NCI-H446 treated with DMSO at 0.1 percent for 48 hours (cell line): ENCODE measurements around the gene PRKN.

Experiments
- DNase-seq: peaks from one replicate; lab custom pipeline; 2025; lab: John Stamatoyannopoulos, UW

Gene PRKN

DNA sequence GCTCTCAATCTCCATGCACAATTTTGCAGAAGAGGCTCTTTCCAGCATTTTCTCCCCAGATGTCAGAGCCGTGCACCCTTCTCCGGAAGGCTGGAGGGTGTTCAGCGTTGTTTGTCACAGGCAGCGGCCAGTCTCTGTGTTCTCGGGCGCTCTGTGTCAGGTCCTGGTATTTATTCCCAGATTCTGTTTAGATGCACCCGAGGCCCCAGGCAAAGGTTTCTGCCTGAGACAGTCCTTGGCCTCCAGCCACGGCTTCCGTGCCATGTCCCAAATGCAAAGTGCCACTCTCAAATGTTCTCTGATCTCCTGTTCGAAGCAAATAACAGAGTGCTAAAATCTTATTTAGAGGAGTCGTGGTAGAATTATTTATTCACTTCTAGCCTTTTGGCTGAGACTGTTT lies 1313.4 kb downstream of the PRKN start:
- no peak for DNase-seq

DNA sequence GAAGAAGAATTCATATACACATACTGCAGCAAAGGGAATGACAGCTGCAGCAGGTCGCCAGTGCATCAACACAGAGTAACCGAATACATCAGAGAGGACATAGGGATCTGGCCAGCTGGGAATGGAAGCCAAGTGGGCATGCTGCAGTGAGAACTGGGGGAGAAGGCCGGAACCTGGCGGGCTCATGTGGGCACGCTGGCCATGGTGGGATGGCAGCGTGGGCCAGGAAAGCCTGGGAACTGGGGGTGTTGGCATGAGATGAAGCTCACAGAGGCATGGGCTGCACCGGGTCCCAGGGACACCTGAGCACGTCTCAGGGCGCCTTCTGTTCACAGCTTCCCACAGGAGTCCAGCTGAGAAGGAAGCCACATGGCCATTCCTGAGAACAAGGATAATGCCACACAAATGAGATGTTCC lies 1314.2 kb downstream of the PRKN start:
- DNase-seq = no peak

DNA sequence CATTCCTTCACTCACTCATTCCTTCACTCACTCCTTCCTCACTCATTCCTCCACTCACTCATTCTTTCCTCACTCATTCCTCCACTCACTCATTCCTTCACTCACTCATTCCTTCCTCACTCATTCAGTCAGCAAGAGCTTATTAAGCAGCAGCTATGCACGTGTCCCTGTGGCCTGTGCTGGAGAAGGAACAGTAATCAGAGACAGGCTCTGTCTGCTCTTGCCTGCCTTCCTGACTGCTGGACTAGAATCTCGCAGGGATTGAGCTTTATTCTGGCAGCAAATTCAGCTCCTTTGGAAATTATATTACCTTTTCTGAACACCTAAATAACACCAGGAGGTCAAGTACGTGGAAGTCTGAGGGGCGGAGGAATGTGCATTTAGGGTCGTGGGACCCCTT lies 1314.8 kb downstream of the PRKN start:
- DNase-seq = no peak

DNA sequence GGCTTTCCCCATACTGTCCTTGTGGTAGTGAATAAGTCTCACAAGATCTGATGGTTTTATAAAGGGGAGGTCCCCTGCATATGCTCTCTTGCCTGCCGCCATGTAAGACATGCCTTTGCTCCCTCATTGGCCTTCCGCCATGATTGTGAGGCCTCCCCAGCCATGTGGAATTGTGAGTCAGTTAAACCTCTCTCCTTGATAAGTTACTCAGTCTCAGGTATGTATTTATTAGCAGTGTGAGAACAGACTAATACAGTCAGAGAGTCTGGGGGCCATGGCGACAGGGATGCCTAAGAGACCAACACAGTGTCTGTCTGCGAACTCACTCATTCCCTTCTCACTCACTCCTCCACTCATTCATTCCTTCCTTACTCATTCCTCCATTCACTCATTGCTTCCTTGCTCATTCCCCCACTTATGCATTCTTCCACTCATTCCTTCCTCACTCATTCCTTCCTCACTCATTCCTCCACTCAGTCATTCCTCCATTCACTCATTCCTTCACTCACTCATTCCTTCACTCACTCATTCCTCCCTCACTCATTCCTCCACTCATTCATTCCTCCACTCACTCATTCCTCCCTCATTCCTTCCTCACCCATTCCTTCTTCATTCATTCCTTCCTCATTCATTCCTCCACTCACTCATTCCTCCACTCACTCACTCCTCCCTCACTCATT lies 1316.2 kb downstream of the PRKN start:
- DNase-seq = no peak

DNA sequence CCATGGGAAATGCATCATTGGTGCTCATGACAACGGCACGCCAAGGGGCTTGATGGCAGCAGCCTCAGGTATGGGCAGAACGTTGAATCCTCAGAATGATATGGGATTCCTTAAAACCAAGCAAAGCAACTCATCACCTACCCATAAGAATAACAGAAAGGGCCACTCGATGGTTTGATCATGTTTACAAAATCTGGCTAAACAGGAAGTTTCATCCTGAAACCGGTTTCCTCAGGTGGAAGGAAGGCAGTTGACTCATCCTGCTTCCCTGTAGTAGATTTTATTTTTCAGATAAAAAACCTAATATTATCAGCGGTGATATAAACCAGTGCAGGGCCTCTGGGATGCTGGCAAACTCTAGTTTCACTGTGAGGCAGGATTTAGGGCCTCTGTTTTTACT lies 1316.8 kb downstream of the PRKN start:
- DNase-seq = no peak

DNA sequence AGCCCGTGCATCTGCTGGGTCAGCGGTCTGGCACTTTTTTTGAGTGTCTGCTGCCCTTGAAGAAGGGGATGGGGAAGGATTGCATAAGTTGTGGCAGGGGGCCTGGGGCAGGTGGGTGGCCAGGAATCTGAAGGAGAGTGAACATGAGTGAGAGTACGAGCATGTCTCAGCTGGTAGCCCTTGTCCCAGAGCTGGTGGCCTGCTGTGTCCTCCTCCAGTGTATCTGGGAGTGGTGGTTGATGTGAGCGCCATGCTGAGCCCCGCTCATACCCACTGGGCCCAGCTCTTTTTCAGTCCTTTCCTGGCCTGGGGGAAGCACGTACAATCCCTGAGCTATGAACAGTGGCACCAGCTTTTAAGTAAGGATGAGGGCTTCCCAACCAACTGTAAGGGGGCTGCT lies 1317.5 kb downstream of the PRKN start:
- no peak for DNase-seq

DNA sequence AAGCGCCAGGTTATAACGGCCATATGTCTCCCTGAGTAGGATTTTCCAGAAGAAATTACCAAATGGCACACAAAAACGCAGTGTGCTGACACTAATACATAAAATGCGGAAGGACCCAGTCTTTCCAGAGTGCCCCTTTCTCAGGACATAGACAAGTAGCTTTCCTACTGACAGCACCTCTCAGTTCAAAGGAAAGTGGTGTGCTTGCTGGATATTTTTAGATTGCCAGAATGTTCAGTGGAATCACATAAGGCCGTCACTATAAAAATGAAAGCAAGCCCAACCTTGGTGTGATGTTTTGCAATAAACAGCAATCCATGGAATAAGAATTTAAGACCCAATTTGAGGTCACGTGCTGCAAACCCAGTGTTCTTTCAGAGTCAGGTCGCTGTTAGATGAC lies 1318.2 kb downstream of the PRKN start:
- no peak for DNase-seq

DNA sequence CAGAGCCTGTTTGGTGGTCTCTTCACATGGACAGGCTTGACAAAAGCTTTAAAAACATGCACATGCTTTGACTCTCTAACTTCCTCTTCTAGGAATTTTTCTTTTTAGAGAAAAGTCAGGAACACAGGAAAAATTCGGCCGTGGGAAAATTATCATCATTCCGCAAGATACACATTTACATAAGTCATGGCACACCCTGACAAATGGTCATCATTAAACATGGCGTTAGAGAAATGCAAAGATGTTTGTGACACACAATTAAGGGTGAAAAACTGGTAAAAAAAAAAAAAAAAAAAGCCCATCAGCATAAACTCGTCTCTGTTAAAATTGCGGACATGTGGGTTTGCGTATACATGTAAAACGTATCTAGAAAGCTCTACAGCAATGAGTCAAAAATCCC lies 1319.5 kb downstream of the PRKN start:
- no peak for DNase-seq

DNA sequence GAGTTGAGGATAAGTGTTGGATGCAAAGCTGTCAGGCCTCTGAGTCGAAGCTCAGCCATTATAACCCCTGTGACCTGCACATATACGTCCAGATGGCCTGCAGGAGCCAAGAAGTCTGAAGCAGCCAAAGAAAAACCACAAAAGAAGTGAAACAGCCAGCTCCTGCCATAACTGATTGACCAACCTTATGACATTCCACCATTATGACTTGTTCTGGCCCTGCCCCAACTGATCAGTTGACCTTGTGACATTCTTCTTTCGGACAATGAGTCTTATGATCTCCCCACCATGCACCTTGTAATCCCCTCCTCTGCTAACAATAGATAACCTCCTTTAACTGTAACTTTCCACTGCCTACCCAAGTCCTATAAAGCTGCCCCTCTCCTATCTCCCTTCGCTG lies 1320.0 kb downstream of the PRKN start:
- no peak for DNase-seq

DNA sequence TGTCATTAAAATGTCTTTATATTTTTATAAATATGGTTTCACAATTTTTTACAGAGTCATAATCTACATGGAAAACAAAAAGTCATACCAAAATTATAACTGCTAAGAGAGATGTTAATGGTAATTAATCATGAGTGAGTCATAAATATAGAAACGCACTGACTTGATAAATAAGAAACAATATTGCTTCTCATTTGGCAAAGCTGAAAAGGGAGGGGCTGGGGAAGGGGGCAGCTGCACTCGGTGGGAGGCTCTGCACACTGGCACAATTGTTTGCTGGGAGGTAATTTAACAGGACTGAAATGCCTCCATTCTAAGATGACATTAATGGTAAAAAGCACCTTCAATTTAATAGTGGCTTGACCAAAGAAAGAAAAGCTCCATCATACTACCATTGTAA lies 1320.5 kb downstream of the PRKN start:
- DNase-seq = no peak

DNA sequence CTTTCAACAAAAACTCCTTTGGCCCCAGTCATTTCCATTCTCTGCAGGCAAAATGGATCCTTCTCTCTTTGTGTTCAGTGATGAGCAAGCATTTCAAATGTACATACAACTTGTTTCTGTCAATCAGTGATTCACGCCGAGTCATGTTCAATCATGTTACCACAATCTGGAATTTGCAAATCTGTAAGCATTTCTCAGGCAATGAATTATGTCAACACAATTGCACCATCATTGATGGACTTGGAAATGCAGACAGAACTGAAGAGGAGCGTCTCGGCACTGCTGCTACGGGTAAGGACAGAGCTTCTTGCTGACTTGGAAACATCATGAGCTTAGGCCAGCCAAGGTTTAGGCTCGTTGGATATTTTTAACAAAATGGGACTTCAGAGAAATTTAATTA lies 1320.9 kb downstream of the PRKN start:
- DNase-seq = peak; percentile 4

DNA sequence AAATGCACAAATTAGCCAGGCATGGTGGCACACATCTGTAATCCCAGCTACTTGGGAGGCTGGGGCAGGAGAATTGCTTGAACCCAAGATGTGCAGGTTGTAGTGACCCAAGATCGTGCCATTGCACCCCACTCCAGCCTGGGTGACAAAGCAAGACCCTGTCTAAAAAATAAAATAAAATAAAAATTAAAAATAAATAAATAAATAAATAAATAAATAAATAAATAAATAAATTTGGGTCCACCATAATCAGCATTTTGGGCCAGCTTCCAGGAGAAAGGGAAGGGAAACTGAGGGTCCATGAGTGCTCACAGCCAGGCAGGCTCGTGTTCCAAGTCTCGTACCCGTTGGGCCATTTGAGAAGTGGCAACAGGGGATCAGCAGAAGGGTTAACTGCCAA lies 1322.1 kb downstream of the PRKN start:
- DNase-seq = no peak

DNA sequence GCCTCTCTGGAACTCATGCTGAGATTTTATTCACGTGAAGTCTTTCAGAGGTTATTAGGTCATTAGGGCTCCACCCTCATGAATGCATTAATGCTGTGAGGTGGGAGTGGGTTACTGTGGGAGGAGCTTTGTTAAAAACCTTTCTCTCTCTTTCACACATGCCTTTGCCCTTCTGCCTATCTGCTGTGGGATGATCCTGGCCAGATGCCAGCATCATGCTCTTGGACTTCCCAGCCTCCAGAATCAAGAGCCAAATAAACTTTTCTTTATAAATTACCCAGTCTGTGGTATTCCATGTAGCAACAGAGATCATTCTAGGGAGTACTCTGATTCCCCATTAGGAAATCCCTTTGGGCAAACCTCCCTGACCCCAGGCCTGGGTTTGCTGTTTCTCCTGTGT lies 1323.8 kb downstream of the PRKN start:
- DNase-seq = no peak

DNA sequence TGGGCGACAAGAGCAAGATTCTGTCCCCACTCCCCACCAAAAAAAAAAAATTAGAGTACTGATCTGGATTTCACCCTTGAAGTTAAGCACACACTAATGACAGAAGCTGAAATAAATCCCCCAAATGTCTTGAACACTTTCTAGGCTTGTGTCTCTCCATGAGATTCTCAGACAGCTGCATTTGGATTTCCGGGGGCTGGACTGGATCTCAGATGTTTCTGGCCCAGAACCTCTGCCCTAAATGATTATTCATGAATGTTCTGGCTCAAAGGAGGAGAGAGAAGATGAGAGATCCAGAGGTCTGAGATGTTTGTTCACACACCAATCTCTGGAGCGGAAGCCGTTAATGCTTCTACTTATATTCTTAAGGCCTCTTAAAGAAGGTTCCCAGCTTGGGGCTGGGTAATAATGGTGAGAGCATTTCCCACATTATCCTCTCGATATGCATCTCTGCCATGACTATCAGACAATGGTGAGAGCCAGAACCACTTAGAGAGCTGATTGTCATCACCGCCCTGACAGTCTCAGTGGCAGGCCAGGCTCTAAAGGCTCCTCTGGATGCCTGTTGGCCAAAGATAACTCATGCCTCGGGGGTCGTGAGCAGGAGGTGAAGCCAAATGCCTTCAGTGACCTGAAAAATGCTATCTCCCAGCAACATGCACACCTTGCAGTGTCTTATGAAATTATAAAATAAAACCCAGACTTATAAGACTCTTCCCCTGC lies 1325.8 kb downstream of the PRKN start:
- DNase-seq = no peak

DNA sequence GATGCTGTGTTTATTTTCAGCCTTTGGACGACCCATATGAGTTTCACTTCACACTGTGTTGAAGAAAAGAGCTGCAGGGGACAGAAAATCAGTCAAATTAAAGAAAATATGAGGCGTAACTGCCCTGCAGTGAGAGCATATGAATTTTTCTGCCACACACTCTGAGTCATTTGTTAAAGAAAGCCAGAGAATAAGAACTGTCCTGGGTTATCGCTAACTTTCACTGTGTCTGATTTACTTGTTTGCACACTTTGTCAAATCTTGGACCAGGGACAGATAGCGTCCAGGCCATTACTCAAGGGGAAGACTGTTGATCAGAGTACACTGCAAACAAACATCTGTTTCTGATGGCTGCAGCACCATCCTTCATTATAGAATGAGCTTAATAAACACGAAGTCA lies 1326.9 kb downstream of the PRKN start:
- DNase-seq = no peak

DNA sequence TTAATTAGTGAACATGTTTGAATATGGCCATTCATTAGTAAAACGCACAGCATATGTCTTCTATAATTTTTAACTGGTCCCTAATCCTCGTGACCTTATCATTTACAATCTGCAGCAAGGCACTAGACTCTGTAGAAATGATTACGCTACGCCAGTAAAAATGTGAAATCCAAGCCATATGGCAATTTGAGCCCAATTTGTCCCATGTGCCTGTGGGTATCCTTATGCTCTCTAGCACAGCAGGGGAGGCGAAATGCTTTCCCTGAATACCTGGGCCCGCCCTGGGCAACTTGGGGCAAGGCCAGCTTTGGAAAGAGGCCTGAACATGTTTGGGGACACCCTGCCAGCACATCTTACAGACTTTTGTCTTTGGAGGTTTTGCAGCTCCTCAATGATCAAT lies 1331.0 kb downstream of the PRKN start:
- no peak for DNase-seq

DNA sequence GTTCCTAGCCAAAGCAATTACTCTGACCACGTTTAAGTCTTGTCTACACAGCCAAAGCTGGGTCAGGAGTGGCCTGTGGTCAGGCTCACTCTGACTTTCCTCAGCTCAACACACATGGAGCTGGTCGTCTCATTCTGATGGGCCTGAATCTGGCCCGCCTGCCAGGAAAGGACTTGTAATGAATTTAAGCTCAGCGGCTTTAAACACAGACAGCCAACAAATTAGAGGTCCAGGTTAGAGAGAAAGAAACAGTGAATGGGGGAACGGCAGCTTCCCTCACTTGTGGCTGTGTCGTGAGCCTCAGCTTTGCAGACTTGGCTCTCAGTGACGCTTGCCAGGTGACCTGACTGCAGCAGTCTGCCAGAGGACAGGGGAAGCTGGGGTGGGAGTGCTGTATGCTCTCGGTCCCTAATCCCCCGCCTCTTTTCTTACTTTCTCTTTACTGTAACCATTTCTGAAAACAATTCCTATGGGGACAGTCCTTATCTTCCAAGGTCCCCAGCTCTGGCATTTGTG lies 1331.8 kb downstream of the PRKN start:
- DNase-seq = no peak

DNA sequence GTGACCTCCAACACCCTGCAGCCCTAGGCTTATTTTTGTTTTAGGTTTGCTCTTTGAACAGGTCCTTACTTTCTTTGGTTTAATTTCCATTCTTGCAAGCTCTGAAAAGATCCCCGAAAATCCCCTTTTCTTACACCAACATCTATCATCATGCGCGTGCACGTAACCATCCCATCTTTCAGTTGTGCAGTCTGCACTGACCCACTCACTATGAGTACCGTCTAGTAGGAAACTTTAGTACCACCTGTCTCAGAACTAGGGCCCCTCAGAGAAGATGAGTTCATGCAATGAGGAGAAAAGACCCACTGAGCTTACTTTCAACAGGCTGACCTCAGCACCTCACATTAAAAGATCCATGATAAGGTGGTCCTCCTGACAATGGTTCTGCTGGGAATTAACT lies 1333.1 kb downstream of the PRKN start:
- no peak for DNase-seq

DNA sequence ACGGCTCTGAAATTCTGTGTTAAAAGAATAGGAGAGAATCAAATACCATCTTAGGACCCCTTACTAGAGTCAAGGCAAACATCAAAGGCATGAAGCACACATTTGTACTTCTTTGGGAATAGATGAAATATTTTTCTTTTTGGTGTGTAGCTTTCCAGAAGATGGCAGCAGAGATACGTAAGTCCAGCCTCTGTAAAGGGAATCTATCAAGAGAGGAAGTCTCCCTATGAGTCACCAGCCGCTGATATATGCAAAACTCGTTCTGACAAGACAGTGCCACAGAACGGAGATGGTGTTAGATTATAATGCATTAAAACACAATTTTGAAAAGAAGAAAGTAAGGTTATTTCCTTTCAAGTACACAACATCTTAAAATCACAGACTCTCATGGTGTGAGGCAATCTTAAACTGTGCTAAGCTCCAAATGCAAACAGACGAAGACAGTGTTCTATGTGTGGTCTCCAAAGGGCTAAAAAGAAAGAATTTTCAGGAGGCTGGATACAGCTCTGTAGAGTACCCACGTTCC lies 1333.7 kb downstream of the PRKN start:
- DNase-seq = peak; percentile 51

DNA sequence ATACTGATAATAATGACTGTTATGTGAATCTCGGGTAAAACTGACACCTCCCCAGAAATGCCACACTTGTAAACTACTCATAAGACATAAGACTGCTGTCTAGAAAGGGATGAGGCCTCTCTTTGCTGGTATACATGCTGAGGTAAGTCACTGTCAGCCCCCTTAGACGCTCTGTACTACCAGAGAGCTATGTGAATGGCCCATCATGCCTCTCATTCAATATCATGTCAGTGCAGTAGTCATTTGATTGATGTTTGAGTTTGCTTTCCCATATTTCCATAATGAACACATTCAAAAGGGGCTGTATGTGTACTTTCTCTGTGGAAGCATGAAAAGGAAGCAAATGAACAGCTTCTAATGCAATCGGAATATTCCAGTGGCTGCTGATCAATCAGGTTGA lies 1334.3 kb downstream of the PRKN start:
- DNase-seq = no peak

DNA sequence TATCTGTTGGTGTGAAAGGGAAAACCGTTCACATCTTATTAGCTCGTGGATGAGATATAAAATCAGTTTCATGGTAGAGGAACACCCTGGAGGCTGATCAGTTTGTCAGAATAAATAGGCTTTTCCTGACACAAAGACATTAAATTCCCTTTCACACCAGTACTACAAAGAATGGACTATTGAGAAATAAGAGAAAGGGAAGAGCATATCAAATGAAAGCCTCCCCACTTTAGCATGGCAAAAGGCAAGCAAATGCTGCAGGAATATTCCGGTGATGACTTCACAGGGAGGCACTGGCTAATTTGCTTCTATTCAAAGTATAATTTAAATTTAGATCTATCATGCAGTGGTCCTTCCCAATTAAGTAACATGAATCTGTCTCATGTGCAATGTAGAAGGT lies 1337.8 kb downstream of the PRKN start:
- no peak for DNase-seq

DNA sequence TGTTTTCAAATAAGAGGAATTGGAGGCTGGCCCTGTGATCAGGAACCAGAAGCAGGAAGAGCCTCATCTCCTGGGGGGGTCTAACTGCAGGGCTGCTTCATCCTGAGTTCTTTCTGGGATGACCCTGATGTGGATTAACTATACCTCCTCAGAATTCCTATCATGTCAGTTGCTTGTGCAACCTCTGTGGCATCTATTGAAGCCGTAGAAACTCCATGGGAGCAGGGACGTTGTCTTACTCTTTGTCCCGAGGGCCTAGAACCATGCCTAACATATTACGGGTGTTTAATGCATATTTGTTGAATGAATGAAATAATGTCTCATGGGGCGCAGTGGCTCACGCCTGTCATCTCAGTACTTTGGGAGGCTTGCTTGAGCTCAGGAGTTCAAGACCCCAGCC lies 1343.6 kb downstream of the PRKN start:
- DNase-seq = no peak

DNA sequence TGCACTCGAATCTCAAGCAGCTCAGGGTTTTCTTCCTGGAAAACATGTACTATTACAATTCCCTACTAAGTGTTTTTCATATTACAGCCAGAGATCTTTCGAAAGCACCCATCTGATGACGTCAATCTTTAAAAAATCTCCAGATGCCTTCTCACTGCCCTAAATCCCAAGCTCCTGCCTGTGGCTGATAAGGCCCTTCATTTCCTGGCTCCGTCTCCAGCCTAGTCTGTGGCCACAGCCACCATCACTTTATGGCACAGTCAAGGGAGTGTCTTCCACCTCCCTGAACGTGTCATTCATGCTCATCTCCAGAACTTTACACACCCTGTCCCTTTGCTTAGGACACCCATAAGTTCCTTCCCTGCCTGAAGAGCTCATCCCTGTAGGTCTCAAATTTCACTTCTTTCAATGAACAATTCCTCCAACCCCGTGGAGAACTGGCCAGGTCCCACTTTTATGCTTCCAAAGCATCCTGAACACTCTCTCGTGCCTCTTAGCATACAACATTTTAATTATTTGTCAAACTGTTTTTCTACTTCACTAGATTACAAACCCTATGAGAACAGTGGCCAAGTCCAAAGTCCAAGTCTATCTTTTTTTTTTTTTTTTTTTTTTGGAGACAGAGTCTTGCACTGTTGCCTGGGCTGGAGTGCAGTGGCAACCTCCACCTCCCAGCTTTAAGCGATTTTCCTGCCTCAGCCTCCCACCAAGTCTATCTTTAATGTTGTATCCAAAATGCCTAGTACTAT lies 1347.6 kb downstream of the PRKN start:
- no peak for DNase-seq
